Cardiac fibroblast (primary cell): ENCODE results near the gene ANKRD50.

Experiments
- DNase-seq, 2 donors: peaks; one replicate each; pipeline versions ENCODE4 v3.0.0 to v3.0.0-alpha.2; 2010; ENCODE audit warnings: low read depth in 2 of 2
- H3K4me3 ChIP-seq, 2 donors: replicated peaks in 1 of 2; 1 replicate in 1 of 2; 2 replicates in 1 of 2; pipeline ENCODE4 v1.5.1; 2011; ENCODE audit warnings: low read depth in 2 of 2, low read length in 2 of 2, mild to moderate bottlenecking in 2 of 2, moderate library complexity in 1 of 2
- CTCF ChIP-seq: IDR thresholded peaks from one replicate; pipeline ENCODE4 v1.5.1; 2011; ENCODE audit warnings: low read depth, mild to moderate bottlenecking, low read length, inconsistent platforms

Gene ANKRD50

DNA sequence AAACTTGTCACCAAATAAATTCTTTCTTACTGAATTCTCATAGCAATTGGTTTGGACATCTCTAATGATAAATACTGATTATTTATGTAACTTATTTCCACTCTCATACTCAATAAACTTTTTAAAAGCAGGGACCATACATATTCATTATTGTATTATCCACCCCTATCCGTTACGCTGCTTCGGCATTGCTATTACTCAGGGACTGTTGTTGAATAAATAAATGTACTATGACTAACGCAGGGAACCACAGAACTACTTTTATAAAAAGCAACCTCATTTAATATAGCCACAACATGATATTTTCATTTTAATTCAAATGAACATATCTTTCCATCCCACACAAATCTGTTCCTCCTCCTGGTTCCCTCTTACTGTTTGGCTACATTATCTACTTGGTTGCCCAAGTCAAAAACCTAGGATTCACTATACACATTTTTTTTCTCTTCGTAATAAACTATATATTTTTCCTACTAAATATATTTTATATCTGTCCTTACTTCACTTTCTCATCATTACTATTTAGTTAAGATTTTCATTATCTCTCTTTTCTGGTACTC lies 14.9 kb upstream of the ANKRD50 start:
- DNase-seq: no peak
- TF ChIP-seq CTCF: no peak

DNA sequence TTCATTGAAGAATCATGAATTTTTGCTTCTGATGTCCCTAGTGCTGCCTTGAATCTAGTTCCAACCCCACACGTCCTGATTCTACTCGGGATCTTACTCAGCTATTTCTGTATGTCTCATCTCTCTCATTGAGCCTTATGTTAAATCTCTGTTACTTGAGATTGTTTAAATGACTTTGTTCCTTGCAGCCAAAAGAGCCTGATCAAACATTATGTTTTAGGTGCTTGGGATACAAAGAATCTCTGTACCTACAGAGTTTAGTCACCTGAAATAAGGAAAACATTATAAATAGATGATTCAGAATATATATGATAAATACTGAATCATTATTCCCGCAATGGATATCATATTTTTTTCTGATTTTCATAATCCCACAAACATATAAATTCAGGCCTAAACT lies 13.7 kb upstream of the ANKRD50 start:
- no peak overlapping the region for H3K4me3 ChIP-seq
- no peak for TF ChIP-seq CTCF
- no peak for DNase-seq

More for the DNA sequence above, 14.9 kb upstream of the ANKRD50 start:
- H3K4me3 ChIP-seq: no peak overlapping the region

DNA sequence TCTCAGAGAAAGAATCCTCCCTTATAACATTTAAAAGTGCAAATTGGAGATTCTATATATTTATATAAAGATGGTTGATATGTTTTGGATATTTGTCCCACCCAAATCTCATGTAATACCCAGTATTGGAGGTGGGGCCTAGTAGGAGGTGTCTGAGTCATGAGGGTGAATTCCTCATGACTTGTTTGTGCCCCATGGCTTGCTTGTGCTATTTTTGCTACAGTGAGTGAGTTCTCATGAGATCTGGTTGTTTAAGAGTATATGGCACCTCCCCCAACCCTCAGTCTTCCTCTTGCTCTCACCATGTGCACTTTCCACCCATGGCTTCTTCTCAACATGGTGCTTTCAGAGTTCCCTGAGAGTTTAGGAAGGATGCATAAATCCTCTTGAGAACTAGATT lies 9.5 kb upstream of the ANKRD50 start:
- peak in 1 of 2 donors; percentile 50 for DNase-seq
- no peak for TF ChIP-seq CTCF
- H3K4me3 ChIP-seq: no peak overlapping the region

- DNase-seq: no peak
- no peak for TF ChIP-seq CTCF
- no peak overlapping the region for H3K4me3 ChIP-seq
Measured at GRCh38 chr4:124717101-124717500, 4.6 kb upstream of the ANKRD50 start.

DNA sequence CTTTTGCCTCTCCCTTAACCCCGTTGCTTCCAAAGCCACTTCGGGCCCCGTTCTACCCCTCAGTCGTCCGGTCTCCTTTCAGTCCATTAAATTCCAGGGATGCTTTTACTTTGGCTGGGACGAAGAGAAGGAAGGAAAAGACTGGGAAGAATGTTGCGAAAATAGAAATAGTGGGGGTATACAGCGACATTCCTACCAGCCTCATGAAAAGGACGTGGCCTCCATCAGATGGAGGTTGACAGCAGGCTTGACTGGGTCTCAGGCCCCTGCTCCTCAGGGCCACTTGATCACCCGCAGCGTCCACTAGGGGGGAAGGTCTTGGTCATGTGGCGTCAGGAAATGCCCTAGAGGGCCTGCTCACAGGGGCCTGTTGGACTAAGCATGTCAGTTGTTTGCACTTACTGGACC lies 657 bp upstream of the ANKRD50 start:
- TF ChIP-seq CTCF: peak; percentile 59
- peak; percentile 83 to 85 for DNase-seq

DNA sequence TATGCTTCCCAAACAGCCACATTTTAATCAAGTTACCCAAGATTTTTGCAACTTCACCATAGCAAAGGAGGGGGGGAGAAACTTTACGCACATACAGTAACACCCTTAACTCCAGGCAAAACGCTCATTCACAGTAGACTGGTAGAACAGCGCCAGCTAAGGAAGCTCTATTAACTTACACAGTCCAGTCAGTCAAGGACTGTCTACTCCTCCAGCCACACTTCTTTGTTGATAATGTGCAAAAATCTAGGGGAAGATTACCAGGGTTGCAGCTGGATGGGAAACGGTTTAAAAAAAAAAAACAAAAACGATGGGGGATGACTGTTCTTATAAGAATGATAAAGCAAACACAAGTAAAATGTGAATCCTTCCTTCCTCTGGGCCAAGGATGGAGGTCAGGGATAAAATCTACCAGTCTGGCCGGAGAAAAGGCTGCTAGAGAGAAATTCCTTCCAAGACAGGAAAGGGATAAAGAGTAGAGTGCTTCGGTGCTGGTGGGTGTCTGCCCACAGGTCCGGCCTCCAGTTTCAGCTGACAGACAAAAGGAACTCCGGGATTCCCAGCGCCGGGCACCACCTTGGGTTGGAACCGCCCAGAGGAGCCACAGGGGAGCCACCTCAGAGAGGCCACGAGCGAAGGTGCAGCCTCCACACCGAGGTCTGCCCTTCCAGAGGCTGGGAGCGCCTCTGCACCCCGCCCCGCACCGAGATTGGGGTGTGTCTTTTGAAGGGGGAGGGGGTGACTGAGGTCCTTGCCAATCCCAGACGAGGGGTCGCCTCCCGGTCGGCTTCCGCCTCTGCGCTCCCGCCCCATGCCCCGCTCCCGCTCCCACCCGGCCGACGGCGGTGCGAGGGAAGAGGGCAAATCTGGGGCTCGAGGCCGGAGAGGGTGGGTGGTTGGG lies 811 bp downstream of the ANKRD50 start:
- TF ChIP-seq CTCF: peak; percentile 11
- peak; percentile 80 to 82 for DNase-seq
- peak overlapping the region; percentile 74 to 79 for H3K4me3 ChIP-seq

More for the DNA sequence above, 657 bp upstream of the ANKRD50 start:
- peak overlapping the region; percentile 48 to 51 for H3K4me3 ChIP-seq
